ENCODE results near the gene LRRC7.

GRCh38 chr1:69673321-69673720 lies 105.6 kb downstream of the LRRC7 start:
- TF ChIP-seq SUZ12 (IDR thresholded peaks at IDR 0.05; ENCODE audit: extremely low read depth, insufficient read depth, insufficient read length) (no peak), ZNF274 (IDR thresholded peaks at IDR 0.05; ENCODE audit: low read depth, low read length) (no peak), YY1 (IDR thresholded peaks at IDR 0.05; ENCODE audit: insufficient read depth, insufficient read length) (no peak)
